Bronchial epithelial cell (primary cell): ENCODE measurements around the gene UBXN11. TPM values are rescaled to one million over a fixed set of nuclear protein-coding genes. Genes with fewer than 3 reads are reported as not detected.
"Not testable (repeated sequence)": the region's sequence is repeated elsewhere in the genome, so short reads cannot be mapped to it uniquely, and the experiment has no call there.

Experiments
- DNase-seq: peaks from one replicate; pipeline ENCODE4 v3.0.0-alpha.2; 2010; ENCODE audit warnings: low read depth
- FAIRE-seq: peaks from 2 replicates; lab custom pipeline; 2011; peaks lifted over from hg19 to GRCh38; lab: Jason Lieb, UNC
- H3K27me3 ChIP-seq: 2 replicates; pipeline ENCODE4 v1.5.1; 2011; ENCODE audit warnings: low read length; ENCODE audit not compliant: control insufficient read depth, insufficient read depth
- H3K36me3 ChIP-seq: 2 replicates; pipeline ENCODE4 v1.5.1; 2011; ENCODE audit warnings: low read length; ENCODE audit not compliant: control insufficient read depth, insufficient read depth
- H3K4me3 ChIP-seq: 2 replicates; pipeline ENCODE4 v1.5.1; 2011; ENCODE audit warnings: mild to moderate bottlenecking, low read depth, low read length, control low read depth
- CTCF ChIP-seq: IDR thresholded peaks from 2 replicates; pipeline ENCODE4 v1.5.1; 2011; ENCODE audit warnings: mild to moderate bottlenecking, moderate library complexity, low read length, control low read depth, inconsistent platforms; ENCODE audit not compliant: insufficient read depth, severe bottlenecking
- total RNA-seq: library from RNA; depleted of rRNA; stranded (reverse); fragments of >200 nt; gene quantifications from 2 replicates; pipeline ENCODE4 v1.2.1, GENCODE V29; 2014

UBXN11 gene
- total RNA-seq, 1 donor from 2014 or later, result 2.6 TPM

- no peaks in the 10 kb centered on the region for H3K27me3 ChIP-seq
- FAIRE-seq, result no peak
- H3K36me3 ChIP-seq, result peaks cover 26% of the 10 kb centered on the region
- no peak for DNase-seq
- no peak for TF ChIP-seq CTCF
- no peak overlapping the region for H3K4me3 ChIP-seq
These were observed 23.8 kb upstream of the UBXN11 start for GRCh38 chr1:26330276-26330675.

- not testable (repeated sequence) for FAIRE-seq
These were observed 22.9 kb upstream of the UBXN11 start for GRCh38 chr1:26329380-26329779.

GRCh38 chr1:26328597-26328996 is 22.2 kb upstream of the UBXN11 start:
- Histone ChIP-seq H3K4me3 (no peak overlapping the region), H3K27me3 (no peaks in the 10 kb centered on the region), H3K36me3 (peaks cover 42% of the 10 kb centered on the region)
- no peak for DNase-seq
- FAIRE-seq, result peak; percentile 18
- no peak for TF ChIP-seq CTCF

More at GRCh38 chr1:26329380-26329779, 22.9 kb upstream of the UBXN11 start:
- H3K36me3 ChIP-seq, result peaks cover 34% of the 10 kb centered on the region
- not testable (repeated sequence) for H3K27me3 ChIP-seq, H3K4me3 ChIP-seq, DNase-seq

GRCh38 chr1:26327956-26328362 is 21.5 kb upstream of the UBXN11 start:
- peak; percentile 19 for TF ChIP-seq CTCF
- Histone ChIP-seq H3K36me3 (peaks cover 43% of the 10 kb centered on the region), H3K4me3 (no peak overlapping the region), H3K27me3 (no peaks in the 10 kb centered on the region)
- peak; percentile 81 for DNase-seq
- FAIRE-seq, result no peak

GRCh38 chr1:26324550-26324949 is 18.1 kb upstream of the UBXN11 start:
- H3K36me3 ChIP-seq, result peaks cover 49% of the 10 kb centered on the region
- DNase-seq, result no peak
- no peak for FAIRE-seq

GRCh38 chr1:26323382-26323781 is 16.9 kb upstream of the UBXN11 start:
- no peak for TF ChIP-seq CTCF
- Histone ChIP-seq H3K36me3 (peaks cover 48% of the 10 kb centered on the region), H3K4me3 (no peak overlapping the region), H3K27me3 (no peaks in the 10 kb centered on the region)
- DNase-seq (no peak), FAIRE-seq (no peak)

More at GRCh38 chr1:26324550-26324949, 18.1 kb upstream of the UBXN11 start:
- H3K27me3 ChIP-seq, result no peaks in the 10 kb centered on the region
- H3K4me3 ChIP-seq, result no peak overlapping the region
- TF ChIP-seq CTCF, result no peak
